ENCODE measurements around the gene PRR19. TPM values are rescaled to one million over a fixed set of nuclear protein-coding genes. Genes with fewer than 3 reads are reported as not detected.

Gene PRR19
- total and polyA plus RNA-seq, 10 of the 15 experiments (the other 5 are each of a cell fraction or from before 2014, with no cell fraction given): 0.09 to 1.7 (median 0.73) TPM; not detected in 1

- TF ChIP-seq PBX3 (IDR thresholded peaks at IDR 0.05; ENCODE audit: insufficient replicate concordance, low read depth, low read length): peak; percentile 19
- TF ChIP-seq NRF1 (conservative IDR thresholded peaks at IDR 0.05; ENCODE audit: low read depth, low read length): no peak
- TF ChIP-seq BHLHE40 (IDR thresholded peaks at IDR 0.05; ENCODE audit: borderline replicate concordance in 1 of 2, low read depth in 2 of 2, low read length in 1 of 2): peak in 1 of 2 experiments; percentile 35; a peak in 1 of 4 replicates
- TF ChIP-seq RB1 (IDR thresholded peaks at IDR 0.05; ENCODE audit: borderline replicate concordance): no peak
- TF ChIP-seq BACH1 (IDR thresholded peaks at IDR 0.05; ENCODE audit: borderline replicate concordance): 0 out of 2 replicates have a peak, but pooled peaks have one; percentile 20
- TF ChIP-seq BRCA1 (IDR thresholded peaks at IDR 0.05; ENCODE audit: low read depth, low read length): no peak
- no peak for TF ChIP-seq SMAD1 (IDR thresholded peaks at IDR 0.05; ENCODE audit: low read depth, partially characterized antibody)
- TF ChIP-seq NFYB (IDR thresholded peaks at IDR 0.05; ENCODE audit: insufficient read depth, low read depth, low read length): no peak
- TF ChIP-seq STAT3 (IDR thresholded peaks at IDR 0.05; ENCODE audit: low read depth, low read length): no peak
- TF ChIP-seq WRNIP1 (IDR thresholded peaks at IDR 0.05; ENCODE audit: borderline replicate concordance, low read depth, low read length): no peak
- no peak for TF ChIP-seq CREM (IDR thresholded peaks at IDR 0.05; ENCODE audit: low read depth)
Observed at GRCh38 chr19:42284591-42285341, 17.2 kb upstream of the PRR19 start (continued).

All from GM12878 (cell line).